GM12878 (cell line): ENCODE data around the gene COQ2. TPM values are rescaled to one million over a fixed set of nuclear protein-coding genes. Genes with fewer than 3 reads are reported as not detected.

Experiments
- ATAC-seq: fragments of 200-7000 bp; cut with Tn5 transposase; 3 replicates; pipeline ENCODE4 v1.9.1; 2020; ENCODE audit warnings: mild to moderate bottlenecking, moderate library complexity
- BruUV-seq: library from RNA; stranded (reverse); fragments of 400-500 nt; replicated peaks from 2 replicates; lab custom pipeline; 2021; lab: Mats Ljungman, UMichigan
- CTCF ChIA-PET: fragments of 300-600 bp; sonication (Branson Sonifier 250); formaldehyde crosslinking; extraction: SDS; loops from one replicate; lab custom pipeline; 2021; ENCODE audit warnings: inconsistent platforms; lab: Yijun Ruan, JAX
- POLR2A ChIA-PET: fragments of 350-600 bp; formaldehyde crosslinking; extraction: SDS; loops from one replicate; lab custom pipeline; 2021; ENCODE audit warnings: inconsistent platforms; lab: Charles Lee
- RAD21 ChIA-PET: fragments of 300-600 bp; sonication (Branson Sonifier 250); formaldehyde crosslinking; loops from one replicate; lab custom pipeline; 2023; ENCODE audit warnings: antibody characterized with exemption; ENCODE audit not compliant: unreplicated experiment; lab: Charles Lee
- SMC1A ChIA-PET: fragments of 300-600 bp; sonication (Branson Sonifier 250); formaldehyde crosslinking; loops from one replicate; lab custom pipeline; 2023; ENCODE audit not compliant: unreplicated experiment, uncharacterized antibody; lab: Charles Lee
- DNase-seq: peaks from one replicate; pipeline ENCODE4 v3.0.0-alpha.2; 2011; ENCODE audit warnings: low read depth, low spot score
- FAIRE-seq: peaks from 3 replicates; lab custom pipeline; 2011; peaks lifted over from hg19 to GRCh38; lab: Jason Lieb, UNC
- H2AFZ ChIP-seq: 2 replicates; pipeline ENCODE4 v1.6.0; 2011; ENCODE audit warnings: low read depth, low read length, control low read depth; ENCODE audit not compliant: control insufficient read depth
- H3K27ac ChIP-seq: 2 replicates; pipeline ENCODE4 v1.5.1; 2011; ENCODE audit warnings: control low read depth; ENCODE audit not compliant: control insufficient read depth, insufficient read depth
- H3K27me3 ChIP-seq, 2 experiments: replicated peaks in 1 of 2; 2 replicates each; pipeline versions ENCODE4 v1.6.0 to v1.6.1; 2011; ENCODE audit warnings: low read length in 1 of 2; ENCODE audit not compliant: control insufficient read depth in 2 of 2, insufficient read depth in 2 of 2
- H3K36me3 ChIP-seq, 2 experiments: 2 replicates each; pipeline ENCODE4 v1.5.1; 2011; ENCODE audit warnings: low read length in 1 of 2; ENCODE audit not compliant: control insufficient read depth in 2 of 2, insufficient read depth in 2 of 2
- H3K4me1 ChIP-seq: 2 replicates; pipeline ENCODE4 v1.6.1; 2011; ENCODE audit warnings: mild to moderate bottlenecking, low read length, moderate library complexity, mixed read lengths; ENCODE audit not compliant: control insufficient read depth, insufficient read depth
- H3K4me2 ChIP-seq: 2 replicates; pipeline ENCODE4 v1.6.0; 2011; ENCODE audit warnings: control low read depth; ENCODE audit not compliant: control insufficient read depth, insufficient read depth
- H3K4me3 ChIP-seq: fragments of 200-600 bp; sonication (generic); 2 replicates; pipeline ENCODE4 v1.5.1; 2016
- H3K79me2 ChIP-seq: 2 replicates; pipeline ENCODE4 v1.6.0; 2011; ENCODE audit warnings: low read length; ENCODE audit not compliant: control insufficient read depth, insufficient read depth
- H3K9ac ChIP-seq: 2 replicates; pipeline ENCODE4 v1.8.0; 2011; ENCODE audit warnings: low read length, control low read depth, mixed read lengths; ENCODE audit not compliant: control insufficient read depth, insufficient read depth
- H3K9me3 ChIP-seq: replicated peaks from 3 replicates; pipeline ENCODE4 v1.5.1; 2011; ENCODE audit warnings: mild to moderate bottlenecking, low read length; ENCODE audit not compliant: control insufficient read depth, insufficient read depth
- H4K20me1 ChIP-seq: 2 replicates; pipeline ENCODE4 v1.6.0; 2011; ENCODE audit not compliant: control insufficient read depth, insufficient read depth
- ASH2L ChIP-seq: fragments of 300-600, 200-600 bp; sonication (generic); IDR thresholded peaks from 2 replicates; pipeline ENCODE4 v1.6.1; 2017; ENCODE audit warnings: low read depth, mild to moderate bottlenecking, borderline replicate concordance
- GABPA ChIP-seq: IDR thresholded peaks from 2 replicates; pipeline ENCODE4 v1.6.1; 2014; ENCODE audit warnings: antibody characterized with exemption, low read depth, mild to moderate bottlenecking, inconsistent platforms
- NR2C2 ChIP-seq: IDR thresholded peaks from 2 replicates; pipeline ENCODE4 v1.6.1; 2011; ENCODE audit warnings: borderline replicate concordance, low read depth; ENCODE audit not compliant: control insufficient read depth, insufficient read length
- NRF1 ChIP-seq: conservative IDR thresholded peaks from 2 replicates; pipeline ENCODE4 v1.6.1; 2011; ENCODE audit warnings: mild to moderate bottlenecking, low read depth, low read length, improper control_type of control experiment
- PML ChIP-seq: IDR thresholded peaks from 2 replicates; pipeline ENCODE4 v1.6.1; 2012; ENCODE audit warnings: low read length, inconsistent platforms
- POLR2AphosphoS2 ChIP-seq: IDR thresholded peaks from 2 replicates; pipeline ENCODE4 v1.6.1; 2011; ENCODE audit warnings: low read depth, mild to moderate bottlenecking, low read length, improper control_type of control experiment, moderate library complexity
- SREBF2 ChIP-seq: IDR thresholded peaks from 2 replicates; pipeline ENCODE4 v1.6.1; 2012; ENCODE audit warnings: mild to moderate bottlenecking, low read length
- TCF7 ChIP-seq: IDR thresholded peaks from 2 replicates; pipeline ENCODE4 v1.6.1; 2014; ENCODE audit warnings: antibody characterized with exemption, borderline replicate concordance
- USF2 ChIP-seq: IDR thresholded peaks from 2 replicates; pipeline ENCODE4 v1.6.1; 2011; ENCODE audit warnings: low read depth, low read length, improper control_type of control experiment, borderline replicate concordance
- YY1 ChIP-seq: IDR thresholded peaks from 2 replicates; pipeline ENCODE4 v1.6.1; 2011; ENCODE audit warnings: low read depth, mild to moderate bottlenecking, low read length
- ZBTB4 ChIP-seq: fragments of 450-650 bp; formaldehyde crosslinking; IDR thresholded peaks from 2 replicates; pipeline ENCODE4 v1.4.0; 2022; ENCODE audit warnings: mild to moderate bottlenecking, moderate library complexity
- ZNF384 ChIP-seq: IDR thresholded peaks from 2 replicates; pipeline ENCODE4 v1.6.1; 2012; ENCODE audit warnings: low read depth, mild to moderate bottlenecking, low read length, improper control_type of control experiment, borderline replicate concordance
- ZNF687 ChIP-seq: fragments of 450-650 bp; IDR thresholded peaks from 2 replicates; pipeline ENCODE4 v1.6.1; 2017; ENCODE audit warnings: mild to moderate bottlenecking, moderate library complexity
- WGBS: methylation state at CpG from one replicate; pipeline ENCODE4 v1.1.6; 2016; ENCODE audit warnings: low lambda C conversion rate; ENCODE audit not compliant: insufficient replicate concordance, insufficient coverage; ENCODE audit errors: missing lambda C conversion rate; 5-methylcytosine and 5-hydroxymethylcytosine counted together
- in situ Hi-C: fragments of 300-500 bp; cut with MboI; formaldehyde crosslinking; loops from 9 replicates; pipeline ENCODE4 v1.14.3; 2018; ENCODE audit warnings: mixed read lengths
- intact Hi-C: fragments of 100-400 bp; cut with micrococcal nuclease; formaldehyde crosslinking; loops from one replicate; pipeline ENCODE4 v1.14.2; 2022; ENCODE audit not compliant: unreplicated experiment
- polyA plus RNA-seq, 11 experiments: library from polyadenylated mRNA; depleted of rRNA in 4 of 11; unstranded in 6 of 11; stranded (reverse) in 5 of 11; fragments of >200 nt; fragmentation: Nextera tagmentation in 4 of 11; fragmentation: Illumina TruSeq in 1 of 11; extraction: Ambion mirVana in 4 of 11; extraction: Trizol in 1 of 11; gene quantifications; 1 replicate in 1 of 11; 2 replicates in 10 of 11; pipeline versions ENCODE4 v1.2.1 to v1.2.3, GENCODE V29; 2011 to 2016; ENCODE audit warnings: inconsistent platforms in 2 of 11, missing spikeins in 2 of 11, low read depth in 1 of 11
- total RNA-seq, 4 experiments: library from RNA; depleted of rRNA in 3 of 4; stranded (reverse); fragments of >200 nt in 3 of 4; fragmentation: Illumina TruSeq in 1 of 4; extraction: Trizol in 1 of 4; gene quantifications; 2 replicates each; pipeline versions ENCODE4 v1.2.1 to v1.2.3, GENCODE V29; 2013 to 2021

Gene COQ2
- total and polyA plus RNA-seq, 10 of the 15 experiments (the other 5 are each of a cell fraction or from before 2014, with no cell fraction given), result 5.0 to 46.7 (median 19.1) TPM

GRCh38 chr4:83257811-83258210 lies 26.8 kb downstream of the COQ2 start (continued):
- TF ChIP-seq ASH2L, result no peak
- no peak for TF ChIP-seq PML
- no peak for TF ChIP-seq USF2

GRCh38 chr4:83255584-83255983 lies 29.0 kb downstream of the COQ2 start:
- Histone ChIP-seq H3K4me1 (peaks cover 32% of the 10 kb centered on the region), H2AFZ (no peak overlapping the region), H3K4me3 (no peak overlapping the region), H3K9ac (no peak overlapping the region), H3K27me3 (no peaks in the 10 kb centered on the region), H3K79me2 (no peaks in the 10 kb centered on the region), H3K27ac (0 out of 2 replicates have a peak overlapping the region, but pooled peaks have one; percentile 44), H3K9me3 (no peaks in the 10 kb centered on the region; the same call in 2 of the 3 replicates), H4K20me1 (no peaks in the 10 kb centered on the region), H3K36me3 (no peaks in the 10 kb centered on the region), H3K4me2 (0 out of 2 replicates have a peak overlapping the region, but pooled peaks have one; percentile 19)
- RAD21 ChIA-PET, result interaction anchor here (1.1 to 7.8 kb wide), 4 partner anchors 26 to 245 kb away, joined by 5 to 64 read pairs (median 14); partner anchors contain the start of genes COQ2 and LIN54
- no peak for DNase-seq
- FAIRE-seq, result no peak
- no TSS peak for BruUV-seq
- SMC1A ChIA-PET, result interaction anchor here (4.7 to 8.6 kb wide), 2 partner anchors 34 to 143 kb away, joined by 53 to 145 read pairs; partner anchors contain the start of gene PLAC8
- WGBS, result 33% methylated on average over 1 of the region's 1 CpG
- intact Hi-C loops (loop anchor here (5.0 kb wide), 1 partner anchor 78 kb away; no protein-coding TSS in a partner anchor), in situ Hi-C loops (loop anchor here (10.0 kb wide), 1 partner anchor 181 kb away; no protein-coding TSS in a partner anchor)
- CTCF ChIA-PET, result interaction anchor here (0.9 to 2.1 kb wide), 6 partner anchors 9 to 38 kb away, joined by 3 to 13 read pairs (median 4); no protein-coding TSS in a partner anchor
- POLR2A ChIA-PET, result interaction anchor here (1.8 kb wide), 1 partner anchor 25 kb away, joined by 8 read pairs; no protein-coding TSS in a partner anchor
- ATAC-seq, result no peak
- TF ChIP-seq POLR2AphosphoS2 (no peak), ZBTB4 (CRISPR knock-in tag) (no peak), ZNF384 (no peak), ZNF687 (no peak), NRF1 (no peak), NR2C2 (no peak), YY1 (no peak), TCF7 (no peak), GABPA (no peak), SREBF2 (no peak)
